WERI-Rb-1 (cell line): ENCODE measurements around the gene ZCCHC3.
A peak's percentile ranks its signal among the peaks of the same experiment; 100 is the strongest.

Source experiments
- DNase-seq: peaks from one replicate; pipeline ENCODE4 v3.0.0-alpha.2; 2020
- H3K27ac ChIP-seq: fragments of 250-450 bp; sonication (Bioruptor Pico); 2 replicates; pipeline ENCODE4 v1.5.1; 2020; ENCODE audit warnings: mild to moderate bottlenecking, moderate library complexity
- H3K27me3 ChIP-seq: fragments of 250-450 bp; sonication (Bioruptor Pico); 2 replicates; pipeline ENCODE4 v1.5.1; 2021; ENCODE audit warnings: mild to moderate bottlenecking, low read depth, moderate library complexity; ENCODE audit not compliant: insufficient read depth, severe bottlenecking
- H3K36me3 ChIP-seq: fragments of 250-450 bp; sonication (Bioruptor Pico); 2 replicates; pipeline ENCODE4 v1.5.1; 2020; ENCODE audit warnings: mild to moderate bottlenecking, moderate library complexity
- H3K4me3 ChIP-seq: 2 replicates; pipeline ENCODE4 v1.5.1; 2011; ENCODE audit warnings: low read depth, mild to moderate bottlenecking, control low read depth, low read length
- H3K9me3 ChIP-seq: fragments of 250-450 bp; sonication (Bioruptor Pico); 2 replicates; pipeline ENCODE4 v1.5.1; 2021; ENCODE audit warnings: mild to moderate bottlenecking, moderate library complexity; ENCODE audit not compliant: severe bottlenecking
- CTCF ChIP-seq: IDR thresholded peaks from 2 replicates; pipeline ENCODE4 v1.5.1; 2011; ENCODE audit warnings: low read depth, mild to moderate bottlenecking, control low read depth, inconsistent platforms, low read length

ZCCHC3 gene

GRCh38 chr20:313402-313801 is 16.0 kb downstream of the ZCCHC3 start:
- no peak overlapping the region for H3K4me3 ChIP-seq
- H3K27me3 ChIP-seq = no peaks in the 10 kb centered on the region
- no peak overlapping the region for H3K27ac ChIP-seq
- no peaks in the 10 kb centered on the region for H3K9me3 ChIP-seq
- TF ChIP-seq CTCF = no peak
- no peaks in the 10 kb centered on the region for H3K36me3 ChIP-seq
- DNase-seq = no peak

- Histone ChIP-seq H3K4me3 (no peak overlapping the region), H3K27me3 (no peaks in the 10 kb centered on the region), H3K27ac (no peak overlapping the region), H3K9me3 (no peaks in the 10 kb centered on the region), H3K36me3 (no peaks in the 10 kb centered on the region)
- DNase-seq = no peak
- TF ChIP-seq CTCF = no peak
Measured at GRCh38 chr20:313948-314347, 16.6 kb downstream of the ZCCHC3 start.

- Histone ChIP-seq H3K36me3 (no peaks in the 10 kb centered on the region), H3K27ac (peak overlapping the region; percentile 61), H3K4me3 (no peak overlapping the region), H3K9me3 (no peaks in the 10 kb centered on the region), H3K27me3 (no peaks in the 10 kb centered on the region)
- DNase-seq = peak; percentile 73
- no peak for TF ChIP-seq CTCF
Measured at GRCh38 chr20:316316-317068, 19.1 kb downstream of the ZCCHC3 start.

GRCh38 chr20:324177-325044 is 27.0 kb downstream of the ZCCHC3 start:
- Histone ChIP-seq H3K27me3 (no peaks in the 10 kb centered on the region), H3K4me3 (peak overlapping the region; percentile 93), H3K36me3 (peaks cover 24% of the 10 kb centered on the region), H3K9me3 (no peaks in the 10 kb centered on the region), H3K27ac (peak overlapping the region; percentile 82)
- TF ChIP-seq CTCF = peak; percentile 45
- peak; percentile 95 for DNase-seq

GRCh38 chr20:325045-325888 is 27.9 kb downstream of the ZCCHC3 start, which contains the start of gene SOX12:
Gene SOX12 (plus strand): TSS chr20:325552. CDS start chr20:325925, 373 bp downstream.
- Histone ChIP-seq H3K27ac (peak within 1 kb of the TSS; percentile 98), H3K9me3 (no peaks in the 10 kb centered on the region), H3K4me3 (peak within 1 kb of the TSS; percentile 93), H3K27me3 (no peaks in the 10 kb centered on the region), H3K36me3 (peaks cover 30% of the 10 kb centered on the region)
- TF ChIP-seq CTCF = no peak
- peak; percentile 97 for DNase-seq
